ENCODE data around the gene EFNA4. TPM values are rescaled to one million over a fixed set of nuclear protein-coding genes. Genes with fewer than 3 reads are reported as not detected.

The EFNA4 gene
- total and polyA plus RNA-seq, 9 of the 15 experiments (the other 6 are each of a cell fraction or from before 2014, with no cell fraction given), result 0.68 to 7.4 (median 6.1) TPM

DNA sequence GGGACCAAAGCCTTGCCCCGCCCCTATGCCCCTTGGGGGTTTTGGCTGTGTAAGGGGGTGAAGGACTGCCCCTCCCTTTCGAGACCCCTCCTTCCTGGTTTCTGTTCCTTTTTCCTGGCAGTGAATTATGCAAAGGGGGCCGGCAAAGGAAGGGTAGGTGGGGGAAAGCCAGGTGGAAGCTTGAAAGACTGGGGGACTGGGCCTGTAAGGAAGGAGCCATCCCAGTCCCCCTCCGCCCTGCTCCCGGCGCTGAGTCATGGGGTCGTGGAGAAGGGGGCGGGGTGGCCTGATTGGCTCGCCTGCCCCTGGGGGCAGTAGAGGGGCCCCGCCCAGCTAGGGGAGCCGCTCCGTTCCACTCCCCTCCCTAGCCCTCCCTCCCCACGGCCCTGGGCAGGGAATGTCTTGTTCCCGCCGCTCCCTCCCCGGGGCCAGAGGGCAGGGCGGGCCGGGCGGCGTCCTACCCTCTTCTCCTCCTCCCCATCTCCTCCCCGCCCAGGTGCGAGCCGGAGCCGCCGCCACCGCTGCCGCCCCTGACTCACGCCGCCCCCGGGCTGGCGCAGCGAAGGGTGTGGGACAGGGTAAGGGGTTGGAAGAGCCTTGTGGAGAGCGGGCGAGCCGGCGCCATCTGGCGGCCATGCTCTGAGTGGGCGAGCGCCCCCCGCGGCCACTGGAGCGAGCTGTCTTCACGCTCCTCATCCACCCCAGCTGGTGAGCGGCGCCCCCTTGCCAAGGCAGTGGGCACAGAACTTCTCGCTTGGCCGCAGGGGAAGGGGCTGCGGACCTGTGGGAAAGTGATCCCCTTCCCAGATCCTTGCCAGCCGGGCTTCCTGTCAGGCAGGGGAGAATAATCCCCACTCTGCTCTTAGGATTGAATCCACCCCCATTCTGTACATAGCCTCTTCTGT, 46.2 kb upstream of the EFNA4 start (continued):
- no peak for TF ChIP-seq RERE (CRISPR knock-in tag; IDR thresholded peaks at IDR 0.05; ENCODE audit: borderline replicate concordance)
- TF ChIP-seq, protein P1, sequence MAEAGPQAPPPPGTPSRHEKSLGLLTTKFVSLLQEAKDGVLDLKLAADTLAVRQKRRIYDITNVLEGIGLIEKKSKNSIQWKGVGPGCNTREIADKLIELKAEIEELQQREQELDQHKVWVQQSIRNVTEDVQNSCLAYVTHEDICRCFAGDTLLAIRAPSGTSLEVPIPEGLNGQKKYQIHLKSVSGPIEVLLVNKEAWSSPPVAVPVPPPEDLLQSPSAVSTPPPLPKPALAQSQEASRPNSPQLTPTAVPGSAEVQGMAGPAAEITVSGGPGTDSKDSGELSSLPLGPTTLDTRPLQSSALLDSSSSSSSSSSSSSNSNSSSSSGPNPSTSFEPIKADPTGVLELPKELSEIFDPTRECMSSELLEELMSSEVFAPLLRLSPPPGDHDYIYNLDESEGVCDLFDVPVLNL (CRISPR knock-in tag; IDR thresholded peaks at IDR 0.05; ENCODE audit: low read depth), result 0 out of 2 replicates have a peak, but pooled peaks have one; percentile 40
- TF ChIP-seq HEY1 (CRISPR knock-in tag; IDR thresholded peaks at IDR 0.05; ENCODE audit: borderline replicate concordance), result no peak
- TF ChIP-seq PKNOX1 (IDR thresholded peaks at IDR 0.05), result no peak
- TF ChIP-seq, protein P2, sequence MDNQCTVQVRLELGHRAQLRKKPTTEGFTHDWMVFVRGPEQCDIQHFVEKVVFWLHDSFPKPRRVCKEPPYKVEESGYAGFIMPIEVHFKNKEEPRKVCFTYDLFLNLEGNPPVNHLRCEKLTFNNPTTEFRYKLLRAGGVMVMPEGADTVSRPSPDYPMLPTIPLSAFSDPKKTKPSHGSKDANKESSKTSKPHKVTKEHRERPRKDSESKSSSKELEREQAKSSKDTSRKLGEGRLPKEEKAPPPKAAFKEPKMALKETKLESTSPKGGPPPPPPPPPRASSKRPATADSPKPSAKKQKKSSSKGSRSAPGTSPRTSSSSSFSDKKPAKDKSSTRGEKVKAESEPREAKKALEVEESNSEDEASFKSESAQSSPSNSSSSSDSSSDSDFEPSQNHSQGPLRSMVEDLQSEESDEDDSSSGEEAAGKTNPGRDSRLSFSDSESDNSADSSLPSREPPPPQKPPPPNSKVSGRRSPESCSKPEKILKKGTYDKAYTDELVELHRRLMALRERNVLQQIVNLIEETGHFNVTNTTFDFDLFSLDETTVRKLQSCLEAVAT (IDR thresholded peaks at IDR 0.05), result peak; percentile 56 to 98; a peak in 3 of 4 replicates
- no peak for TF ChIP-seq ZNF3 (CRISPR knock-in tag; IDR thresholded peaks at IDR 0.05)
- TF ChIP-seq, protein P3, sequence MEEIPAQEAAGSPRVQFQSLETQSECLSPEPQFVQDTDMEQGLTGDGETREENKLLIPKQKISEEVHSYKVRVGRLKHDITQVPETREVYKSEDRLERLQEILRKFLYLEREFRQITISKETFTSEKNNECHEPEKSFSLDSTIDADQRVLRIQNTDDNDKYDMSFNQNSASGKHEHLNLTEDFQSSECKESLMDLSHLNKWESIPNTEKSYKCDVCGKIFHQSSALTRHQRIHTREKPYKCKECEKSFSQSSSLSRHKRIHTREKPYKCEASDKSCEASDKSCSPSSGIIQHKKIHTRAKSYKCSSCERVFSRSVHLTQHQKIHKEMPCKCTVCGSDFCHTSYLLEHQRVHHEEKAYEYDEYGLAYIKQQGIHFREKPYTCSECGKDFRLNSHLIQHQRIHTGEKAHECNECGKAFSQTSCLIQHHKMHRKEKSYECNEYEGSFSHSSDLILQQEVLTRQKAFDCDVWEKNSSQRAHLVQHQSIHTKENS (CRISPR knock-in tag; IDR thresholded peaks at IDR 0.05), result no peak
- TF ChIP-seq, protein P4, sequence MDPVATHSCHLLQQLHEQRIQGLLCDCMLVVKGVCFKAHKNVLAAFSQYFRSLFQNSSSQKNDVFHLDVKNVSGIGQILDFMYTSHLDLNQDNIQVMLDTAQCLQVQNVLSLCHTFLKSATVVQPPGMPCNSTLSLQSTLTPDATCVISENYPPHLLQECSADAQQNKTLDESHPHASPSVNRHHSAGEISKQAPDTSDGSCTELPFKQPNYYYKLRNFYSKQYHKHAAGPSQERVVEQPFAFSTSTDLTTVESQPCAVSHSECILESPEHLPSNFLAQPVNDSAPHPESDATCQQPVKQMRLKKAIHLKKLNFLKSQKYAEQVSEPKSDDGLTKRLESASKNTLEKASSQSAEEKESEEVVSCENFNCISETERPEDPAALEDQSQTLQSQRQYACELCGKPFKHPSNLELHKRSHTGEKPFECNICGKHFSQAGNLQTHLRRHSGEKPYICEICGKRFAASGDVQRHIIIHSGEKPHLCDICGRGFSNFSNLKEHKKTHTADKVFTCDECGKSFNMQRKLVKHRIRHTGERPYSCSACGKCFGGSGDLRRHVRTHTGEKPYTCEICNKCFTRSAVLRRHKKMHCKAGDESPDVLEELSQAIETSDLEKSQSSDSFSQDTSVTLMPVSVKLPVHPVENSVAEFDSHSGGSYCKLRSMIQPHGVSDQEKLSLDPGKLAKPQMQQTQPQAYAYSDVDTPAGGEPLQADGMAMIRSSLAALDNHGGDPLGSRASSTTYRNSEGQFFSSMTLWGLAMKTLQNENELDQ (CRISPR knock-in tag; IDR thresholded peaks at IDR 0.05; ENCODE audit: borderline replicate concordance), result no peak

Measured in K562 (cell line).